Activated CD4-positive, alpha-beta T cell treated with anti-CD3 and anti-CD28 coated beads, Interleukin-2, amount 10 ng/mL, durations not matched to agents 24 days and 14 days (primary cell): Measurements from ENCODE around the gene TMEM94. TPM values are rescaled to one million over a fixed set of nuclear protein-coding genes. Genes with fewer than 3 reads are reported as not detected.

Source experiments
- total RNA-seq: library from RNA; stranded (reverse); gene quantifications from 2 replicates; pipeline ENCODE4 v1.2.3, GENCODE V29; 2022

Gene TMEM94
- total RNA-seq, 1 donor from 2014 or later, result 69.5 TPM

Other genes starting within 250 kb of the TMEM94 start
- gene GGA3, start 195.0 kb upstream of the TMEM94 start, total RNA-seq, result 84.2 and 86.9 TPM in 2 replicates
- 121 and 127 TPM in 2 replicates for gene MRPS7, start 194.8 kb upstream of the TMEM94 start, total RNA-seq
- gene MIF4GD, start 185.4 kb upstream of the TMEM94 start, total RNA-seq, result 45.9 and 48.7 TPM in 2 replicates
- gene SLC25A19, start 167.2 kb upstream of the TMEM94 start, total RNA-seq, result 131 and 132 TPM in 2 replicates
- 172 and 182 TPM in 2 replicates for gene GRB2, start 51.0 kb upstream of the TMEM94 start, total RNA-seq
- 1.4 and 1.6 TPM in 2 replicates for gene CASKIN2, start 58.9 kb downstream of the TMEM94 start, total RNA-seq
- 61.7 and 66.4 TPM in 2 replicates for gene TSEN54, start 59.9 kb downstream of the TMEM94 start, total RNA-seq
- 6.5 and 9.0 TPM in 2 replicates for gene LLGL2, start 69.1 kb downstream of the TMEM94 start, total RNA-seq
- 24.3 and 25.4 TPM in 2 replicates for gene MYO15B, start 131.2 kb downstream of the TMEM94 start, total RNA-seq
- 0.14 and 0.38 TPM in 2 replicates for gene SMIM5, start 176.8 kb downstream of the TMEM94 start, total RNA-seq
- 34.2 and 34.4 TPM in 2 replicates for gene RECQL5, start 210.5 kb downstream of the TMEM94 start, total RNA-seq
- gene SAP30BP, start 210.7 kb downstream of the TMEM94 start, total RNA-seq, result 109 and 115 TPM in 2 replicates